Loucy (cell line): ENCODE results near the gene TOR4A.

Source experiments
- H2AFZ ChIP-seq: fragments of 200-600 bp; sonication (generic); 2 replicates; pipeline ENCODE4 v1.6.0; 2016; ENCODE audit warnings: antibody characterized with exemption, mild to moderate bottlenecking, low read length, moderate library complexity
- H3F3A ChIP-seq: fragments of 200-600 bp; 2 replicates; pipeline ENCODE4 v1.6.0; 2016; ENCODE audit warnings: antibody characterized with exemption, low read depth, mild to moderate bottlenecking
- H3K27me3 ChIP-seq: fragments of 200-600 bp; sonication (generic); 2 replicates; pipeline ENCODE4 v1.6.1; 2014; ENCODE audit warnings: low read length, mild to moderate bottlenecking; ENCODE audit not compliant: insufficient read depth, poor library complexity, severe bottlenecking
- H3K36me3 ChIP-seq: fragments of 200-600 bp; sonication (generic); 2 replicates; pipeline ENCODE4 v1.6.1; 2016; ENCODE audit warnings: low read length; ENCODE audit not compliant: insufficient read depth
- H3K4me1 ChIP-seq: fragments of 200-600 bp; sonication (generic); 2 replicates; pipeline ENCODE4 v1.5.1; 2014; ENCODE audit warnings: low read length, mild to moderate bottlenecking; ENCODE audit not compliant: insufficient read depth, poor library complexity, severe bottlenecking
- H3K4me2 ChIP-seq: fragments of 200-600 bp; sonication (generic); 2 replicates; pipeline ENCODE4 v1.6.0; 2014; ENCODE audit warnings: antibody characterized with exemption, low read length, low read depth, mild to moderate bottlenecking; ENCODE audit not compliant: poor library complexity, severe bottlenecking
- H3K4me3 ChIP-seq: fragments of 200-600 bp; sonication (generic); 2 replicates; pipeline ENCODE4 v1.5.1; 2014; ENCODE audit warnings: low read length, mild to moderate bottlenecking, mixed read lengths; ENCODE audit not compliant: poor library complexity, severe bottlenecking
- H3K79me2 ChIP-seq: fragments of 200-600 bp; sonication (generic); 2 replicates; pipeline ENCODE4 v1.6.1; 2014; ENCODE audit warnings: low read length; ENCODE audit not compliant: insufficient read depth
- H3K9ac ChIP-seq: fragments of 200-600 bp; sonication (generic); 2 replicates; pipeline ENCODE4 v1.6.0; 2014; ENCODE audit warnings: mild to moderate bottlenecking, low read depth, low read length, moderate library complexity; ENCODE audit not compliant: poor library complexity, severe bottlenecking
- H3K9me2 ChIP-seq: fragments of 200-600 bp; sonication (generic); replicated peaks from 2 replicates; pipeline ENCODE4 v1.6.1; 2016; ENCODE audit warnings: low read depth, low read length, mixed read lengths
- H3K9me3 ChIP-seq: fragments of 200-600 bp; sonication (generic); 2 replicates; pipeline ENCODE4 v1.6.1; 2014; ENCODE audit warnings: mild to moderate bottlenecking, antibody characterized with exemption, low read length, low read depth; ENCODE audit not compliant: insufficient read depth
- H4K20me1 ChIP-seq: fragments of 200-600 bp; sonication (generic); 2 replicates; pipeline ENCODE4 v1.6.0; 2014; ENCODE audit warnings: antibody characterized with exemption, low read length, mild to moderate bottlenecking; ENCODE audit not compliant: insufficient read depth, poor library complexity, severe bottlenecking
- CTCF ChIP-seq: fragments of 200-600 bp; sonication (generic); conservative IDR thresholded peaks from 2 replicates; pipeline ENCODE4 v1.5.1; 2014; ENCODE audit warnings: mild to moderate bottlenecking, antibody characterized with exemption, low read length
- EZH2phosphoT487 ChIP-seq: fragments of 200-600 bp; IDR thresholded peaks from 2 replicates; pipeline ENCODE4 v1.6.1; 2018; ENCODE audit warnings: antibody characterized with exemption, mild to moderate bottlenecking, moderate library complexity, borderline replicate concordance

TOR4A gene

DNA sequence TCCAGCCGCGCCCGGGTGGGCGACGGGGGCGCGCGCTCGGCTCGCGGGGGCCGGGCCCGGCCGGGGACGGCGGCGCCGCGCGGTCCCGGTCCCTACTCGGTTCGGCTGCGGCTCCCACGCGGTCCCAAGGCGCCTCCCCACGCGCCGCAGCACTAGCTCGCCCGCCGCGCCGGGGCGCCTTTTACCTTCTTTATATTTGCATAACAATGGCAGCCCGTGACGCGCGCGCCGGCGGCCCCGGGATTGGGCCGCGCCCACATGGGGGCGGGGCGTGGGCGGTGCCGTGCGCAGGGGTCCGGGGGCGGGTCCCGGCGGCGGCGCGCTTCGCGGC is 24.6 kb downstream of the TOR4A start, which contains the start of gene NRARP:
TSS of gene NRARP (minus strand) at position 154 of the 331 bp plus-strand sequence. CDS start 343 bp downstream, outside the sequence.
- H2AFZ ChIP-seq: no peak within 1 kb of the TSS

DNA sequence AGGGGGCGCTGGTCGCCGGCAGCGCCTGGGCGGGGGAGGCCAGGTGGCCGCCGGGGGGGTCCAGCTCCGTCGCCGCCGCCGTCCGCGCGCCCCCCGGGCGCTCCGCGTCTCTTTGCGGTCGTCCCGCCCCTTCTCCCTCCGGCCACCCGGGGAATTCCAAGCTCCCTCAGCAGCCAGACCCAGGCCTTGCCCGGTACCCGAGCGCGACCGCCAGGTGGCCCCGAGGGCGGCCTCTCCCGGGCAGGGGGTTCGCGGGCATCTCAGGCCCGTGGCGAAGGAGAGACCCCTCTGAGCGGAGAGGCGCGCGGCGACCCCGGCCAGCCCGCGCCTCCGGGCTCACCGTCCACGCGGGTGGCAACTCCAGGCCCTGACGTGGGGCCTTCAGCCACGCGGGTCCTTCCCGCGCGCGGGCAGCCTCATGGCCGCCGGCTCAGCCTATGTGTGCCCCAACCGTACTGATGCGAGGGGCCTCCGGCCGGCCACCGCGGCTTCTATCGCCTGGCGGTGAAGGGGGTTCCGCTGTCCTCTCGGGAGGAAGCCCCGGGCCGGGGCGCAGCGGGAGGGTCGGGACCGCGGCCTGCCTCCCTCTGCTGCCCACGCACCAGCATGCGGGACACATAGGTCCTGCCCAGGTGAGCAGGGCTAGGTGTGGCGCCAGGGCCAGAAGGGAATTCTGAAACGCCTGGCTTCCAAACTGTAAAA is 25.1 kb downstream of the TOR4A start:
- Histone ChIP-seq H3K4me1 (no peaks in the 10 kb centered on the region), H3K79me2 (no peaks in the 10 kb centered on the region), H3K27me3 (no peaks in the 10 kb centered on the region), H3K9ac (no peak overlapping the region), H3K9me3 (no peaks in the 10 kb centered on the region), H3K4me3 (no peak overlapping the region), H3K36me3 (no peaks in the 10 kb centered on the region), H2AFZ (no peak overlapping the region), H3F3A (no peaks in the 10 kb centered on the region), H3K4me2 (no peak overlapping the region), H3K9me2 (no peaks in the 10 kb centered on the region), H4K20me1 (no peaks in the 10 kb centered on the region)
- TF ChIP-seq EZH2phosphoT487: no peak
- no peak for TF ChIP-seq CTCF

More for the DNA sequence above, 24.6 kb downstream of the TOR4A start, which contains the start of gene NRARP:
- no peaks in the 10 kb centered on the region for H3K36me3 ChIP-seq
- TF ChIP-seq EZH2phosphoT487 (no peak), CTCF (no peak)
- no peak within 1 kb of the TSS for H3K9ac ChIP-seq
- H3K4me2 ChIP-seq: no peak within 1 kb of the TSS
- H3K9me3 ChIP-seq: no peaks in the 10 kb centered on the region
- H4K20me1 ChIP-seq: no peaks in the 10 kb centered on the region
- H3K27me3 ChIP-seq: no peaks in the 10 kb centered on the region
- H3F3A ChIP-seq: no peaks in the 10 kb centered on the region
- no peaks in the 10 kb centered on the region for H3K79me2 ChIP-seq
- no peak within 1 kb of the TSS for H3K4me3 ChIP-seq
- no peaks in the 10 kb centered on the region for H3K4me1 ChIP-seq
- H3K9me2 ChIP-seq: no peaks in the 10 kb centered on the region

- Histone ChIP-seq H3K27me3 (no peaks in the 10 kb centered on the region), H3K9me3 (no peaks in the 10 kb centered on the region), H3K9me2 (no peaks in the 10 kb centered on the region), H3K36me3 (no peaks in the 10 kb centered on the region), H3K4me3 (no peak overlapping the region), H3K4me1 (no peaks in the 10 kb centered on the region), H3K4me2 (no peak overlapping the region), H2AFZ (no peak overlapping the region), H3K79me2 (no peaks in the 10 kb centered on the region), H3K9ac (no peak overlapping the region), H4K20me1 (no peaks in the 10 kb centered on the region), H3F3A (no peaks in the 10 kb centered on the region)
- TF ChIP-seq EZH2phosphoT487: no peak
Measured at GRCh38 chr9:137303151-137303892, 25.8 kb downstream of the TOR4A start.
